Endodermal cell (in vitro differentiated cells): ENCODE data around the gene TAF7L. TPM values are rescaled to one million over a fixed set of nuclear protein-coding genes. Genes with fewer than 3 reads are reported as not detected.
"Not testable (repeated sequence)": the region's sequence is repeated elsewhere in the genome, so short reads cannot be mapped to it uniquely, and the experiment has no call there.

Experiments
- DNase-seq: peaks from one replicate; pipeline ENCODE4 v3.0.0-alpha.2; 2017
- H3K27ac ChIP-seq: 2 replicates; pipeline ENCODE4 v1.5.1; 2013; ENCODE audit warnings: mild to moderate bottlenecking, low read depth, low read length, moderate library complexity
- H3K27me3 ChIP-seq: 2 replicates; pipeline ENCODE4 v1.6.1; 2013; ENCODE audit warnings: mild to moderate bottlenecking, low read length, moderate library complexity; ENCODE audit not compliant: insufficient read depth, control insufficient read depth, poor library complexity, severe bottlenecking
- H3K36me3 ChIP-seq: 2 replicates; pipeline ENCODE4 v1.7.0; 2013; ENCODE audit warnings: mild to moderate bottlenecking, low read length, moderate library complexity; ENCODE audit not compliant: control insufficient read depth, insufficient read depth
- H3K4me1 ChIP-seq: one replicate; pipeline ENCODE4 v1.7.0; 2013; ENCODE audit warnings: low read length; ENCODE audit not compliant: control insufficient read depth, insufficient read depth
- H3K4me3 ChIP-seq: 2 replicates; pipeline ENCODE4 v1.5.1; 2013; ENCODE audit warnings: mild to moderate bottlenecking, low read length, moderate library complexity
- H3K9ac ChIP-seq: 2 replicates; pipeline ENCODE4 v1.6.1; 2013; ENCODE audit warnings: mild to moderate bottlenecking, low read length, moderate library complexity; ENCODE audit not compliant: poor library complexity, severe bottlenecking; ENCODE audit errors: extremely low read depth
- H3K9me3 ChIP-seq: 2 replicates; pipeline ENCODE4 v1.6.1; 2013; ENCODE audit warnings: mild to moderate bottlenecking, low read length, moderate library complexity; ENCODE audit not compliant: control insufficient read depth
- H3K27ac Mint-ChIP-seq: 2 replicates; pipeline ENCODE4 v1.8.0; 2020; ENCODE audit warnings: mixed read lengths
- H3K27me3 Mint-ChIP-seq: 2 replicates; pipeline ENCODE4 v1.8.0; 2021; ENCODE audit warnings: mild to moderate bottlenecking, mixed read lengths; ENCODE audit not compliant: insufficient read depth
- H3K36me3 Mint-ChIP-seq: 2 replicates; pipeline ENCODE4 v1.8.0; 2020; ENCODE audit warnings: low read depth, mixed read lengths
- H3K4me1 Mint-ChIP-seq: 2 replicates; pipeline ENCODE4 v1.8.0; 2020; ENCODE audit warnings: mixed read lengths
- H3K4me3 Mint-ChIP-seq: 2 replicates; pipeline ENCODE4 v1.8.0; 2020; ENCODE audit warnings: mild to moderate bottlenecking, moderate library complexity, mixed read lengths
- H3K9me3 Mint-ChIP-seq: 2 replicates; pipeline ENCODE4 v1.8.0; 2020; ENCODE audit warnings: mild to moderate bottlenecking, mixed read lengths
- WGBS, 2 experiments: methylation state at CpG; one replicate each; pipeline versions ENCODE4 v1.1.5 to v1.1.7; 2013; ENCODE audit warnings: missing lambda C conversion rate in 2 of 2, mixed read lengths in 1 of 2; ENCODE audit not compliant: insufficient coverage in 1 of 2, insufficient read length in 1 of 2; 5-methylcytosine and 5-hydroxymethylcytosine counted together
- total RNA-seq, 2 donors: library from RNA; stranded (reverse); fragmentation: NEBNext Ultra II Directional in 1 of 2; extraction: Animal tissue kit (Norgen Biotek cat#: 25700) in 1 of 2; gene quantifications; 2 replicates in 1 of 2; 3 replicates in 1 of 2; pipeline ENCODE4 v1.2.1, GENCODE V29; 2021
- TF ChIP-seq, protein P1 (sequence below): fragments of 200-600 bp; sonication (generic); conservative IDR thresholded peaks from 2 replicates; pipeline ENCODE4 v1.5.0; 2021; ENCODE audit warnings: antibody characterized with exemption, mild to moderate bottlenecking

The TAF7L gene
- total RNA-seq, 2 donors from 2014 or later = 0.15 to 0.22 TPM

DNA sequence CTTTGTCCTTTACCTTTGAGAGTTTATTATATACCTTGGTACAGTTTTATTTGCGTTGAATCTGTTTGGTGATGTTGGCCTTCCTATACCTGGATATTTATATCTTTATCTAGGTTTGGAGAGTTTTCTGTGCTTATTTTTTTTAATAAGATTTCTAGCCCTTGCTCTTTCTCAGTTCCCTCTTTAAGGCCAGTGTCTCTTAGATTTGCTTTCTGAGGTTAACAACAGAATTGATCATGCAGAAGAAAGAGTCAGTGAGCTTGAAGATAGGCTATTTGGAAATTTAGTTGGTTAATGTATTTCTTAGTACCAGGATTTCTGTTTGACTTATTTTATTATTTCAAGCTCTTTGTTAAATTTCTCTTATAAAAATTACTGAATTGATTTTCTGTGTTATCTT lies 12.7 kb upstream of the TAF7L start:
- Mint-ChIP-seq H3K4me1 (no peaks in the 10 kb centered on the region), H3K27me3 (peaks cover 8% of the 10 kb centered on the region), H3K36me3 (no peaks in the 10 kb centered on the region), H3K27ac (no peak overlapping the region), H3K4me3 (no peak overlapping the region), H3K9me3 (peaks cover 48% of the 10 kb centered on the region)
- Histone ChIP-seq H3K9ac (no peak overlapping the region), H3K4me1 (no peaks in the 10 kb centered on the region), H3K27ac (no peak overlapping the region), H3K9me3 (no peaks in the 10 kb centered on the region), H3K27me3 (no peaks in the 10 kb centered on the region), H3K4me3 (no peak overlapping the region), H3K36me3 (no peaks in the 10 kb centered on the region)
- DNase-seq = no peak
- TF ChIP-seq, protein P1, sequence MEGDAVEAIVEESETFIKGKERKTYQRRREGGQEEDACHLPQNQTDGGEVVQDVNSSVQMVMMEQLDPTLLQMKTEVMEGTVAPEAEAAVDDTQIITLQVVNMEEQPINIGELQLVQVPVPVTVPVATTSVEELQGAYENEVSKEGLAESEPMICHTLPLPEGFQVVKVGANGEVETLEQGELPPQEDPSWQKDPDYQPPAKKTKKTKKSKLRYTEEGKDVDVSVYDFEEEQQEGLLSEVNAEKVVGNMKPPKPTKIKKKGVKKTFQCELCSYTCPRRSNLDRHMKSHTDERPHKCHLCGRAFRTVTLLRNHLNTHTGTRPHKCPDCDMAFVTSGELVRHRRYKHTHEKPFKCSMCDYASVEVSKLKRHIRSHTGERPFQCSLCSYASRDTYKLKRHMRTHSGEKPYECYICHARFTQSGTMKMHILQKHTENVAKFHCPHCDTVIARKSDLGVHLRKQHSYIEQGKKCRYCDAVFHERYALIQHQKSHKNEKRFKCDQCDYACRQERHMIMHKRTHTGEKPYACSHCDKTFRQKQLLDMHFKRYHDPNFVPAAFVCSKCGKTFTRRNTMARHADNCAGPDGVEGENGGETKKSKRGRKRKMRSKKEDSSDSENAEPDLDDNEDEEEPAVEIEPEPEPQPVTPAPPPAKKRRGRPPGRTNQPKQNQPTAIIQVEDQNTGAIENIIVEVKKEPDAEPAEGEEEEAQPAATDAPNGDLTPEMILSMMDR = no peak
- WGBS, 2 experiments = no CpG with 5 or more reads among the region's 1 CpG

DNA sequence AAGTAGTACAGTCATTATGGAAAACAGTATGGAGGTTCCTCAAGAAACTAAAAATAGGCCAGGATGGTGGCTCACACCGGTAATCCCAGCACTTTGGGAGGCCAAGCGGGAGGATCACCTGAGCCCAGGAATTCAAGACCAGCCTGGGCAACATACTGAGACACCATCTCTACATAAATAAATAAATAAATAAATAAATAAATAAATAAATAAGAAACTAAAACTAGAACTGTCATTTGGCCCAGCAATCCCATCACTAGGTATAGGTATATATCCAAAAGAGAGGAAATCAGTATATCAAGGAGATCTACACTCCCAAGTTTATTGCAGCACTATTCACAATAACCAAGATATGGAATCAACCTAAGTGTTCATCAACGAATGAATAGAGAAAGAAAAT lies 4.5 kb upstream of the TAF7L start:
- not testable (repeated sequence) for H3K36me3 ChIP-seq, H3K27me3 ChIP-seq, H3K4me1 Mint-ChIP-seq, H3K4me3 ChIP-seq, H3K9me3 ChIP-seq, DNase-seq, H3K36me3 Mint-ChIP-seq, H3K4me1 ChIP-seq, H3K9ac ChIP-seq, H3K27ac ChIP-seq, H3K4me3 Mint-ChIP-seq, H3K27ac Mint-ChIP-seq
- WGBS, 2 experiments = 92% methylated on average over 3 of the region's 3 CpGs; no CpG with 5 or more reads in 1 of the 2 experiments
- H3K27me3 Mint-ChIP-seq = peaks cover 21% of the 10 kb centered on the region
- H3K9me3 Mint-ChIP-seq = peaks cover 54% of the 10 kb centered on the region

DNA sequence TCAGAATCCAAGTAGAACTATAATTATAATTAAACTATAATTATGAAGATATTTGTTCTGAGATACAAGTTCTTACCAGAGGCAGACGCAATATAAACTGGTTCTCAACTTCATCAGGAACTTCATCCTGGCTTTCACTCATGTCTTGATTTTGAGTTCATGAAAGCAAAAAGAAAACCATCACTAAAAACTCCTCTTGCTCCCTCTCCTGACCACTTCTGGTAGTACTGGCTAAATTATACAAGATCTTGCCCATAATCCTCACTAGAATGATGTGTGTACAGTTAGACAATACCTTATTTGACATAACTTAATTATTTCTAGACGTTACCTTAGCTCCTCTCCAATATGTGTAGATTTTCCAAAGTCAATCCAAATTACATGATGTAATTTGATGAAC lies 3.7 kb downstream of the TAF7L start:
- H3K4me3 Mint-ChIP-seq = no peak overlapping the region
- no peaks in the 10 kb centered on the region for H3K9me3 ChIP-seq
- no peak overlapping the region for H3K27ac ChIP-seq
- H3K36me3 ChIP-seq = no peaks in the 10 kb centered on the region
- H3K9ac ChIP-seq = no peak overlapping the region
- H3K36me3 Mint-ChIP-seq = peaks cover 1% of the 10 kb centered on the region
- WGBS, 2 experiments = 83% methylated on average over 1 of the region's 2 CpGs; no CpG with 5 or more reads in 1 of the 2 experiments
- DNase-seq = no peak
- H3K4me1 Mint-ChIP-seq = no peaks in the 10 kb centered on the region
- TF ChIP-seq, protein P1 = peak; percentile 71
- no peaks in the 10 kb centered on the region for H3K4me1 ChIP-seq
- no peaks in the 10 kb centered on the region for H3K27me3 ChIP-seq
- peaks cover 18% of the 10 kb centered on the region for H3K27me3 Mint-ChIP-seq
- no peak overlapping the region for H3K4me3 ChIP-seq
- peaks cover 38% of the 10 kb centered on the region for H3K9me3 Mint-ChIP-seq
- H3K27ac Mint-ChIP-seq = no peak overlapping the region

DNA sequence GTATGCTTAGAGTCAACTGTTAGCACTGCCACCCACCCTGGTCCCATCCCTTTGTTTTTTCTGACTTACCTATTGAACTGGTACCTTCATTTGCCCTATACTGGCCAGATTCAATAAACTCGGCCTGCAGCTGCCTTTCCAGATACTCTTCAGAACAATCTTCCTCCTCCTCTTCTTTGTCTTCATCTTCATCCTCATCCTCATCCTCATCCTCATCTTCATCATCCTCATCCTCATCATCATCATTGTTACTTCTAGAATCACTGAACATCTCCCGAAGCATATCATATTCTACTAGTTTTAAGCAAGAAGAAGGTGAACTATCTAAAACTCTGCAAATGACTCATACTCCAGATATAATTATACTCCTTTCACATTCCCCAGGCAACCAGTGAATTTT lies 14.9 kb downstream of the TAF7L start:
- Mint-ChIP-seq H3K27me3 (no peaks in the 10 kb centered on the region), H3K9me3 (peaks cover 45% of the 10 kb centered on the region), H3K36me3 (no peaks in the 10 kb centered on the region), H3K4me1 (no peaks in the 10 kb centered on the region), H3K4me3 (no peak overlapping the region), H3K27ac (no peak overlapping the region)
- Histone ChIP-seq H3K27me3 (no peaks in the 10 kb centered on the region), H3K4me1 (no peaks in the 10 kb centered on the region), H3K4me3 (no peak overlapping the region), H3K9me3 (no peaks in the 10 kb centered on the region), H3K9ac (no peak overlapping the region), H3K27ac (no peak overlapping the region), H3K36me3 (no peaks in the 10 kb centered on the region)
- TF ChIP-seq, protein P1 = no peak
- WGBS, 2 experiments = 81 to 86% methylated on average over 1 to 2 of the region's 2 CpGs
- DNase-seq = no peak
